Peyer's patch (tissue), 4 donors: ENCODE measurements around the gene SLC17A5.
A peak's percentile ranks its signal among the peaks of the same experiment; 100 is the strongest.

Experiments
- POLR2A ChIP-seq, 2 donors: fragments of 450-650 bp; IDR thresholded peaks; one replicate each; pipeline ENCODE4 v1.5.1; 2017; ENCODE audit warnings: antibody characterized with exemption in 2 of 2, mild to moderate bottlenecking in 2 of 2, moderate library complexity in 2 of 2
- TF ChIP-seq, protein P1 (sequence below), 6 experiments: fragments of 450-650 bp in 4 of 6; fragments of 200-600 bp in 2 of 6; sonication (generic) in 1 of 6; IDR thresholded peaks; one replicate each; pipeline ENCODE4 v1.5.1; 2017 to 2019; ENCODE audit warnings: antibody characterized with exemption in 6 of 6, mild to moderate bottlenecking in 3 of 6, moderate library complexity in 1 of 6

DNA sequence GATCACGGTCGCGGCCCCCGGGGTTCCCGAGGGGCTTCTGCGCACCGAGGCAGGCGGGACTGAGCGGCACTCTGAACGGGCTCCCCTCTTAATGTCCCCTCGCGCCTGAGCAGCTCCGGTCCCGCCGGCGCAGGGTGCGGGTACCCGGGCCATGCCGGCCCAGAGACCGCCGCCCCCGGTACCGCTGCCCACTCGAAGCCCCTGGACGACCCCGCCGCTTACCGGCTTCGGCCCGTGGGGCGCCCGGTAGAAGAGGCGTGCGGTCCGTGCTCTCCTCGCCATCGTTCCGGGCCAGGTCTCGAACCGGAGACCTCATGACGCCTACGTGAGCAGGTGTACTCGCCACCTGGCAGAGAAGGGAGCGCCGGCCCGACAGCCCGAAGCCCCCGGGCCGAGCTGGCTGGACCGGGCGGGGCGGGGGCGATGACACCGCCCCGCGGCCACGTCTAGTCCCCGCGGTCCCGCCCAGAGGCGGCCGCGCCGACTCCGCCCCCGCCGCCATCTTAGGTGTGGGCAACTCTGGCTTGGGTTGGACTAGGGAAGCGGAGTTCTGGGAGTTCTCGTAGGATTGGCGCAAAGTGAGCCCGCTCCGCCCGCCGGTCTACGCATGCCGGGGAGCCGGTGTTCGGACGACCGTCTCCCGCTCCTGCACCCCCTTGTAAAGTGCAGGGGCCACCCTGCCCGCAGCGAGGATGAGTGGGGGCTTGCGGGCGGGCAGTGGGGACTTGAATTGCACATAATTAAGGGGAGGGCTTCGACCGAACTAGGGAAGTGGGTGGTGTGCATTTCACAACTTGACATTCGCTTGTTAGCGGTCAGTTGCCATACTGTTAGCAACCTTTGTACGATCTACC, at the start of gene SLC17A5:
- TF ChIP-seq, protein P1, sequence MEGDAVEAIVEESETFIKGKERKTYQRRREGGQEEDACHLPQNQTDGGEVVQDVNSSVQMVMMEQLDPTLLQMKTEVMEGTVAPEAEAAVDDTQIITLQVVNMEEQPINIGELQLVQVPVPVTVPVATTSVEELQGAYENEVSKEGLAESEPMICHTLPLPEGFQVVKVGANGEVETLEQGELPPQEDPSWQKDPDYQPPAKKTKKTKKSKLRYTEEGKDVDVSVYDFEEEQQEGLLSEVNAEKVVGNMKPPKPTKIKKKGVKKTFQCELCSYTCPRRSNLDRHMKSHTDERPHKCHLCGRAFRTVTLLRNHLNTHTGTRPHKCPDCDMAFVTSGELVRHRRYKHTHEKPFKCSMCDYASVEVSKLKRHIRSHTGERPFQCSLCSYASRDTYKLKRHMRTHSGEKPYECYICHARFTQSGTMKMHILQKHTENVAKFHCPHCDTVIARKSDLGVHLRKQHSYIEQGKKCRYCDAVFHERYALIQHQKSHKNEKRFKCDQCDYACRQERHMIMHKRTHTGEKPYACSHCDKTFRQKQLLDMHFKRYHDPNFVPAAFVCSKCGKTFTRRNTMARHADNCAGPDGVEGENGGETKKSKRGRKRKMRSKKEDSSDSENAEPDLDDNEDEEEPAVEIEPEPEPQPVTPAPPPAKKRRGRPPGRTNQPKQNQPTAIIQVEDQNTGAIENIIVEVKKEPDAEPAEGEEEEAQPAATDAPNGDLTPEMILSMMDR (IDR thresholded peaks at IDR 0.05), result no peak
- TF ChIP-seq POLR2A (IDR thresholded peaks at IDR 0.05), result peak; percentile 80 to 84
